GM19324 (cell line): ENCODE measurements around the gene SFT2D2.
"Not testable (repeated sequence)": the region's sequence is repeated elsewhere in the genome, so short reads cannot be mapped to it uniquely, and the experiment has no call there.

Source experiments
- ATAC-seq: cut with Tn5 transposase; IDR thresholded peaks from one replicate; pipeline ENCODE4 v1.9.1; 2021; ENCODE audit warnings: mild to moderate bottlenecking, moderate library complexity; ENCODE audit not compliant: unreplicated experiment, low FRiP score

Gene SFT2D2

GRCh38 chr1:168225476-168226190, at the start of gene SFT2D2:
SFT2D2 (plus strand) TSS chr1:168226004; CDS start chr1:168226080, 76 bp downstream.
- peak; percentile 89 for ATAC-seq

- no peak for ATAC-seq
These were observed 47.6 kb upstream of the SFT2D2 start for GRCh38 chr1:168178227-168178637.

- ATAC-seq = peak; percentile 96
These were observed 47.0 kb upstream of the SFT2D2 start, which contains the start of gene TIPRL for GRCh38 chr1:168178638-168179437. TIPRL (plus strand) TSS chr1:168178962; CDS start chr1:168179078, 116 bp downstream.

- ATAC-seq = no peak
These were observed 46.2 kb upstream of the SFT2D2 start for GRCh38 chr1:168179438-168180147.

- no peak for ATAC-seq
These were observed 45.7 kb upstream of the SFT2D2 start for GRCh38 chr1:168180148-168180524.

- not testable (repeated sequence) for ATAC-seq
These were observed 44.6 kb upstream of the SFT2D2 start for GRCh38 chr1:168181063-168181720.

GRCh38 chr1:168187177-168187576, 38.6 kb upstream of the SFT2D2 start:
- ATAC-seq = no peak

GRCh38 chr1:168190403-168190802, 35.4 kb upstream of the SFT2D2 start:
- no peak for ATAC-seq

GRCh38 chr1:168195199-168196135, 30.3 kb upstream of the SFT2D2 start:
- no peak for ATAC-seq

- no peak for ATAC-seq
These were observed 26.7 kb upstream of the SFT2D2 start for GRCh38 chr1:168199056-168199455.

- ATAC-seq = no peak
These were observed 22.7 kb upstream of the SFT2D2 start for GRCh38 chr1:168202941-168203654.

GRCh38 chr1:168206111-168206510, 19.7 kb upstream of the SFT2D2 start:
- ATAC-seq = no peak

GRCh38 chr1:168207673-168208072, 18.1 kb upstream of the SFT2D2 start:
- not testable (repeated sequence) for ATAC-seq

- no peak for ATAC-seq
These were observed 15.5 kb upstream of the SFT2D2 start for GRCh38 chr1:168210312-168210711.

- no peak for ATAC-seq
These were observed 12.5 kb upstream of the SFT2D2 start for GRCh38 chr1:168213349-168213748.

GRCh38 chr1:168216171-168216570, 9.6 kb upstream of the SFT2D2 start:
- ATAC-seq = no peak

GRCh38 chr1:168217664-168218063, 8.1 kb upstream of the SFT2D2 start:
- ATAC-seq = no peak

- ATAC-seq = no peak
These were observed 7.1 kb upstream of the SFT2D2 start for GRCh38 chr1:168218658-168219057.

GRCh38 chr1:168220470-168220871, 5.3 kb upstream of the SFT2D2 start:
- no peak for ATAC-seq
